GM12865 (cell line): ENCODE data around the gene FRMD6.

Experiments used
- DNase-seq: peaks from one replicate; pipeline ENCODE4 v3.0.0; 2010; ENCODE audit warnings: low read depth
- H3K4me3 ChIP-seq: 2 replicates; pipeline ENCODE4 v1.5.1; 2011; ENCODE audit warnings: mild to moderate bottlenecking, low read depth, low read length, control low read depth
- CTCF ChIP-seq: IDR thresholded peaks from 2 replicates; pipeline ENCODE4 v1.5.1; 2011; ENCODE audit warnings: low read length, control low read depth, low read depth, inconsistent platforms; ENCODE audit not compliant: insufficient read depth; ENCODE audit errors: missing control alignments

Gene FRMD6

GRCh38 chr14:51691176-51691575, 39.5 kb downstream of the FRMD6 start:
- H3K4me3 ChIP-seq, result no peak overlapping the region
- DNase-seq, result no peak
- no peak for TF ChIP-seq CTCF

DNA sequence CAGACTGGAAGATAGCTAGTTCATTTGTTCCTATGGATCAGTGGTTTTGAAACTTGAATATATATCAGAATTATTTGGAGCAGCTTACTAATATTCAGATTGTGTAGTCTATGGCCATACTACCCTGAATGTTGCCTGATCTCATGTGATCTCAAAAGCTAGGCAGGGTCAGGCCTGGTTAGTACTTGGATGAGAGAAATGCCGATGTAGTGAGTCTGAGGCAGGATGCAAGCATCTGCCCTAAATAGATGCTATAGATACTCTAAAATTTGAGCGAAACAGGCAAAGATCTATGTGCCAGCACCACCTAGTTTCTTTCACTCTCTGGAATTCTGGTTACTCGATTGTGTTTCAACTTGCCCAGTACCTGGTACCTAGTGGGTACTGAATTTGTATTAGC, 40.9 kb downstream of the FRMD6 start:
- TF ChIP-seq CTCF, result no peak
- DNase-seq, result no peak
- H3K4me3 ChIP-seq, result no peak overlapping the region

GRCh38 chr14:51697848-51698247, 46.1 kb downstream of the FRMD6 start:
- no peak for TF ChIP-seq CTCF
- H3K4me3 ChIP-seq, result no peak overlapping the region
- no peak for DNase-seq

GRCh38 chr14:51701951-51702350, 50.2 kb downstream of the FRMD6 start:
- no peak for DNase-seq
- no peak for TF ChIP-seq CTCF
- H3K4me3 ChIP-seq, result no peak overlapping the region

GRCh38 chr14:51703787-51704186, 52.1 kb downstream of the FRMD6 start:
- no peak overlapping the region for H3K4me3 ChIP-seq
- no peak for TF ChIP-seq CTCF
- no peak for DNase-seq

DNA sequence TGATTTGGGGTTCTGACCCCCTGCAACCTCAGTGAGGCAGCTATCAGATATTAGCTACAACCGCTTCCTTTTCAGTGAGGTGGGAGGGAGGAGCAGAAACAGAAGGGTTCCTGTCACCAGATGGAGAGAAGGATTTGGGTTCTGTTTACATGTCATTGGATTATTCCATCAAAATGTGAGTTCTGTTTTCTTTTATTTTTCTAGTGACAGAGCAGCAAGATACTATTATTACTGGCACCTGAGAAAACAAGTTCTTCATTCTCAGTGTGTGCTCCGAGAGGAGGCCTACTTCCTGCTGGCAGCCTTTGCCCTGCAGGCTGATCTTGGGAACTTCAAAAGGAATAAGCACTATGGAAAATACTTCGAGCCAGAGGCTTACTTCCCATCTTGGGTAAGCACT, 52.8 kb downstream of the FRMD6 start:
- no peak for DNase-seq

More for the DNA sequence above, 52.8 kb downstream of the FRMD6 start:
- TF ChIP-seq CTCF, result no peak
- H3K4me3 ChIP-seq, result no peak overlapping the region
